PC-9 (cell line): ENCODE results near the gene FRMD8.
A peak's percentile ranks its signal among the peaks of the same experiment; 100 is the strongest.

ENCODE experiments used
- CTCF ChIP-seq: fragments of 200-600 bp; sonication (generic); conservative IDR thresholded peaks from 2 replicates; pipeline ENCODE4 v1.6.1; 2017; ENCODE audit warnings: mixed run types, antibody characterized with exemption, mild to moderate bottlenecking, moderate library complexity
- EZH2 ChIP-seq: fragments of 200-600 bp; sonication (generic); IDR thresholded peaks from 2 replicates; pipeline ENCODE4 v1.8.0; 2017; ENCODE audit warnings: antibody characterized with exemption, low read depth

GRCh38 chr11:65420979-65421793 is 34.7 kb downstream of the FRMD8 start:
- TF ChIP-seq CTCF (0 out of 2 replicates have a peak, but pooled peaks have one; percentile 23), EZH2 (no peak)
